ENCODE results near the gene ASTN2.

Gene ASTN2

GRCh38 chr9:117359910-117360309, 54.9 kb downstream of the ASTN2 start:
- no peak for DNase-seq

GRCh38 chr9:117355542-117355941, 59.3 kb downstream of the ASTN2 start:
- no peak for DNase-seq

DNA sequence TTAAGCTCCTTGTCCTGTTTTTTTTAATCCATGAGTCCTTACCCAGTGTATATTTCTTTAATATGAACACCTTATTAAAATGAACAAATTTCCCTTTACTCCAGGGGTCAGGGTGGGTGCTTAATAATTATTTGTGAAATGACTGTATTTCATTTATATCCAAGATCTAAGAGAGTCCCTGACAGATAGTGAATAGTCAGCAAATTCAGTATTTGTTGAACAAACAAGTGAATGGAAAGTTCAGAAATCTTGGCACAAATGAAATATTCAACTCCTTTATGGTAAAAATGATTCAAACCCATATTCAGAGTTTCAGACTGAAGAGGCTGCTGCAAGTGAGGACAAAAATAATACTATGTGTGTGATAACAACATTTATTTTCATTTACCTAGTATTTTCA, 59.9 kb downstream of the ASTN2 start:
- no peak for DNase-seq

GRCh38 chr9:117354244-117354847, 60.5 kb downstream of the ASTN2 start:
- DNase-seq = no peak

DNA sequence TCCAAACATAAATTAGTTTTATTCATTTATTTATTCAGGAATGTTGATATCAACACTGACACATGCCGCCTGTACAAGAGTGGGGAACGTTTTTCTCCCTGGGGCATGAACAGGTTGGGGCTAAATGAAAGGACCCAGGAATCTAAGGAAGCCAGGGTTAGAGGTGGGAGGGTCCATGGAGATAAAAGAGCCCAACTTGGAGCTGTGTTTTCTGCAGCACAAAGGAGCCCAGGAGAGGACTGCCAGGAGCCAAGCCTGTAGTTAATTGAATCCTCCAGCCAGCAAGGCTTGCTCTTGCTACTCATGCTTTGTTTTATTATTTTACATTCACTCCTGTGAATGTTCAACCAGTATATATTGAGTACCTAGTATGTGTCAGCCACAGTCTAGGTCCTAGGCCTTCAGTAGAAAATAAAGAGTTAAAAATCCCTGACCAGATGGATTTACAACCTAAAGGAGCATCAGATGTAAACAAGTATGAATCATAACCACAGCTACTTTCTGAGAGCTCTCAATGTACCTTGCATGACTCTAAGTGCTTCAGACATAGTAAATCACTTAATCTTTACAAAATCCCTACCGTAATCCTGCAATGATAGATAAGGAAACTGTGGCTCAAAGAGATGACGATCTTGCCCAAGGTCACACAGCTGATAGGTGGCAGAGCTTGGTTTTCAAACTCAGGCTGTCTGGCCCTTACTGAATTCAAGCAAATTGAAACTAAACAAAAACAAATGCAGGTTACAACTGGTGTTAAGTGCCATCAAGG, 69.8 kb downstream of the ASTN2 start:
- DNase-seq = no peak

DNA sequence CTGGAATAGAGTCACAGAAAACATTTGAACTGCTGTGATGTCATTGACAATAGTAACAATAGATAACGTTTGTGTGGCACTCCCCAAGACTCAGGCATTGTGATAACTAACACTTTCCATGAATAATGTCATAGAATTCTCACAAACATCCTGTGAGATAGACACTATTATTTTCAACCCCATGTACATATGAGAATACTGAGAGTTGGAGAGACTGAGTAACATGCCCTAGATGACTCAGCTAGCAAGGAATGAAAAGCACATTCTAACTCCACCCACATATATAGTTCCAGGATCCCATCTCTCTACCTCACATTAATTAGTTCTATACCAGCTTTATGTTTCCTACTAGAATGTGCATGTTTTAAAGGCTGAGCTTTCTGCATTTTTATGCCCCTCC, 71.4 kb downstream of the ASTN2 start:
- no peak for DNase-seq

DNA sequence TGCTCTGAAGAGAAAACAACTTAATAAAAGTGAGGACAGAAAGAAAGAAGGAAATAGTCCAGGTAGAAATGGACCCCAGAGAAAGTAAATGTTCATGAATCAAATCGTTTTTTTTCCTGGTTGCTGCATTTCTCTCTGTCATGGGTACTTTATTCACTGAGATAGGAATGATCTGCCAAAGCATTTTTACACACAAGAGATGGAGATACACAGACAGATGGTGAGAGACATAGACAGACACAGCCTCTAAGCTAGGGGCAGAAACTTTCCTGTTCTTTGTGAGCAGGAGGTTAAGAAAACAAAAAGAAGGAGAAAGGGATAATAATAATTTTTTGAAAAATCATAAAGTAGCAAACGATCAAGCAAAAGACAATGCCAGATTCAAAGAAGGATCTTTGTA, 73.7 kb downstream of the ASTN2 start:
- DNase-seq = no peak

DNA sequence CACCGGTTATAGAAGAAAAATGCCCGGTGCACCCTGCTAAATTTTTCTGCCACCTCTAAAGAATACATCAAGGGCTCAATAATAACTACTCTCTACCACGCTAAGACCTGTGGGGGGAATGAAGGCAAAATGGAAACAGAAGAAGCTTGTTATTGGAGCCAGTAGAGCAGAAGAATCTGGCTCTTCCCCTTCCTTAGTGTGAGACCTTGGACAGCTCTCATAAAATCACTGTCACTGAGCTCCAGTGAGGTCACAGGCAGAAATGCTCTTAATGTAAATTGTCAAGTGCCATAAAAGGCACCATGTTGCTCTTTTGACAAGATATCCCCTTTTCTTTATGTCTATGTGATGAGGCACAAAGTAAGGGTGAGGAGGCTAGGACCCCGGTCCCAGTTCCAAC, 74.4 kb downstream of the ASTN2 start:
- DNase-seq = no peak

DNA sequence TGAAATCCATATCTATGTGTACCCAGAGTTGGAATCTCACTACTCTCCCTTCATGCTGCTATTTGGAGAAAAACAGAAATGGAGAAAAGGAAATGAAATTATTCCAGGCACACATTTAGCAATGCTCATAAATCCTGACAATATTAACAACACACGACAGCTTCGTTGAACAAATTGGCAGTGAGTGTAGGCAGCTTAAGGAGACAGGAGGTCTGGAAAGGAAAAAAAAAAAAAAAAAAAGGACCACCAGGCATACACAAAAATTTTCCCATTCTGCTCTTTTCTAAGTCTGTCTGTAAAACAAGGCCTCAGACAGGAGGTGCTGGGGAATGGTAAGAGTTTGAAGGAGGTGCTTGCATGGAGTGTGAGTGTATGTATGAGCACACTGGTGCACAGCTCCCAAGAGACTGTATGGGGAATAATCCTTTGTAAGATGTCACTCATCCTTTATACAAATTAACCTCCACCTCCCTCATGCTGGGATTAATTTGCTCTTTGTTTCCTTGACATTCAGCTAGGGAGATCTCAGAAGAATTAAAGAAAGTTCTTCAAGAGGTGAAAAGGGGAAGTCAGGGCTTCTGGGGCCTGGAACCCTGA, 78.9 kb downstream of the ASTN2 start:
- no peak for DNase-seq

GRCh38 chr9:117334101-117334500, 80.8 kb downstream of the ASTN2 start:
- no peak for DNase-seq

DNA sequence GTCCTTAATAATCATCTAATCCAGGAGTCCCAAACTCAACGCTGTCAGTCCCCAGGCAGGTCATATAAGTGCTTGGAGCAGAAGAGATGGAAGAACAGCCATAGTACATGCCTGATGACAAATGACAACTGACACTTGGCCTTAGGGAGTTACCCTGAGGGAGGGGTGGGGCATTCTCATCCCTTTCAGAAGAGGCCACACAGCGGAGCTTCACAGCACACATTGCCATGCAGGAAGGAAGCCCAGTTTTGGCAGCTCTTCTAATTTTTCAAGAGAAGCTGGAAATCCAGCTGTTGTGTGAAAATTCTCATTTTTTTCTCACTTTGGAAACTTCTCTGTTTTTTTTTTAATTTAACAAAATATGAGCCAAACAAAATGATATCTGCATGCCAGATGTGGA, 89.0 kb downstream of the ASTN2 start:
- no peak for DNase-seq

GRCh38 chr9:117325110-117325731, 89.6 kb downstream of the ASTN2 start:
- no peak for DNase-seq

DNA sequence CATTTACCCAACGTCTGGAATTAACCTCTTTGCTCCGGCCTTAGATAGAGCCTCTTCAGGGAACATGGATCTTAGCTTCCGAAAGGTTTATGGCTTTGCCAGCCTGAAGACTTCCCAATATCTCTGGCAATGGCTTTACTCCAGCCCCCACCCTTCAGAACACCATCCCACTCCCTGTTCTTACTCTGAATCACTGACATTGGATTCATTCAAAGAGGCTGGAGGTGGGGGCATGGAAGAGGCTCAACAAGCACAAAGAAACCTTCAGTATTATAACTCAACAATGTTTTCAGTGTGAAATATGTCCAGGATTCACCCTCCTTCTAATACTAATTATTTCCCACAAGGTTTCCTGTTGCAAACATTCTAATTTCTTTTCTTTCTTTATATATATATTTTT, 91.5 kb downstream of the ASTN2 start:
- no peak for DNase-seq

DNA sequence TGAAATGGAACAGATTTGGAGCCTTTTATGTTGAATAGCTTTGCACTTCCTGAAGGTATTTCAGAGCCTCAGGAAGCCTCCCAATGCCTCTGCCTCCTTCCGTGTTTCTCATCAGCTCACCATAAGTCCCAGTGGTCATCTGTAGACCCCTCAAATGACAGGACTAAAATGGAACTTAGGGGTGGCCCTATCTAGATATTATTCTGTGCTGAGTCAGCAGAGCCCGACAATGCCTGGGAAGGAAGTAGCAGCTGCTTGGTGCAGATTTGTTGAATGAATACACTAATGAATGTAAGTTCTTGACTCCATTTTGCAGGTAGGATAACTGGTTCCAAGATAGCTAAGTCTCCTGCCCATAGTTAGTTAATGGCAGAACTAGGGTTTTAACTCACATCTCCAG, 97.7 kb downstream of the ASTN2 start:
- no peak for DNase-seq

- DNase-seq = no peak
Observed at GRCh38 chr9:117315236-117315635, 99.6 kb downstream of the ASTN2 start.

DNA sequence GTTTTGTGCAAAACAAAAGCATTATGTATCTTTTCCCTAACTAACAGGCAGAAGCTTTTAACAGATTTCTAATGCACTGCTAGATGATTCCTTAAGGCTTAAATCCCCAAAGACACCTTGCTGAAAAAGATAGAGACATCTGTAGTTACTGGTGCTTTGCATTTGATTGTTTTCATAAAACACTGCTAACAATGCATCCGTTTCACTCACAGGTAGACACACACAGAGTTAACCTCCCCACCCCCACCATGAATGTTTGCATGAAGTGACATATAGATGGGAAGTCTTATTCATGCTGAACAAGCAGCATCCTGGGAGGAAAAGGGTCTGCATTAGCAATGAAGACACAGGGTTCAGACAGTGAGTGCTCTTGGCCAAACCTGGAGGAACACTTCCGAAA, 100.9 kb downstream of the ASTN2 start:
- no peak for DNase-seq

- DNase-seq = no peak
Observed at GRCh38 chr9:117307701-117308100, 107.2 kb downstream of the ASTN2 start.

DNA sequence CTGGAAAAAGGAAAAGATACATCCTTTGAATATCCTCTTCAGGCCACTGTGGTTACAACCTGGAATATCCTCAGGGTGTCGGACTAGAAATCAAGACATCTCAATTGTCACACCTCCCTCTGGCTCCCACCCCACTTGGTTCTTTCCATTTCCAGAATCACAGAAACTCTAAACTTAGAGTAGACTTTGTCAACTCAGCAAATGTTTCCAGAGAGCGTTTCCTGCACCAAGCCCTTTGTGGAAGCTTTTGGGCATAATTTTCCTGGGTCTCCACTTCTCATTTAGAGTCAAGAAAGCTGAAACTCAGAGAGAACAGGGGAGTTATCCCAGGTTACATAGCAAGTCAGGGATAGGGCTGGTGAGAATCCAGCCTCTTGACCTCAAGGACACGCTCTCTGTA, 108.8 kb downstream of the ASTN2 start:
- DNase-seq = no peak

DNA sequence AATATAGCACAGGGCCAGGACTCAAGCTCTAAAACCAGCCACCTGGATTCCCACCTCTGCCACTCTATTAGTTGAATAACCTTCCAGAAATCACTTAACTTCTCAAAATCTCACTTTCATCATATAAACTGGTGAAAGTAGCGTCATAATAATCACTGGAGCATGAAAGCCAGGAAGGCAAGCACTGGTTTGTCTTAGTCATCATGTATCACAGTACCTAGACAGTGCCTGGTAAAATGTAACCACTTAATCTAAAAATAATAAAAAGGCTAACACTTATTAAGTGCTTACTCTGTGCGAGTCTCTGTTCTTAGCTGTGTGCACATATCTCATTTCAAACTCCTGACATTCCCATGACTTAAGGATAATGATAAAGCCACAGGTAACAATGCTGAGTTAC, 109.4 kb downstream of the ASTN2 start:
- no peak for DNase-seq

DNA sequence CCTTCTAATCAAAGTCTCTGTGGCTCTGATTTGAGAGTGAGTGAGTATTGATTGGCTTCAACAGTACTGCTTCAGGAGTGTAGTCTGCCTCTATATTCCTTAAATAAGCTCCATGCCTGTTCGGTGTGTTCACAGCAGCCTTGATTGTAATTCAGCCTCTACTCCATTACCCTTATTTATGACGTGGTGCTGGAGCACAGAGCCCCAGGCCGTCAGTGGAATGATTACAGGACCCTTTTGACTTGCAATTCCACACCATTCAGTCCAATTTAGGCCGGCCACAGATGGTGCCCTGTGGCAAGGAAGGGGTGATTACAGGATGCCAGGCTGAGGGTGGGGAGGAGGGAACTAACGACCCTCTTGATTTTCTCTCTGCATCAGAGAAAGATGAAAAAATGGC, 110.3 kb downstream of the ASTN2 start:
- no peak for DNase-seq

DNA sequence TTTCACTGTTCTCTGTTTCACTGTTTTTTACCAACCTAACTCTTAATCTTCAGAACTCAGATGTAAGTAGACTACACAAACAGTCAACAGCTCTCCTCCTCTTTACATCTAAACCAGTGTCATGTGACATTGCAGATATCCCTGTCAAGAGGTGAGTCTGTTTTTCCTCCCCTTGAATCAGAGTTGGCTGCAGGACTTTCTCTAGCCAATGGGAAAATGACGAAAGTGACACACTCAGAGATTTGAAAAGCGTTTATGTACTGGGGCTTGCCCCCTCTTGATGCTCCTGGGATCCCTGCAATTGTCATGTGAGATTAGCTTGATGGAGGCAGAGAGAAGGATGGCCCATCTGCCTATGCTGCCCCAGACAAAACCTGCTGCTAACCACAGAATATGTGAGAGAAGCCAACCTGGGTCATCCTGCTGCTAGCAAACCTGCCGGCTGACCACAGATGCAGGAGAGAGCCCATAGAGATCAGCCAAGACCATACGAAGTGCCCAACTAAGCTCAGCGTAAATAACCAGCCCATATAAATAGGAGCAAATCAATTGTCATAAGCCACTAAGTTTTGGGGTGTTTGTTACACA, 111.1 kb downstream of the ASTN2 start:
- no peak for DNase-seq

DNA sequence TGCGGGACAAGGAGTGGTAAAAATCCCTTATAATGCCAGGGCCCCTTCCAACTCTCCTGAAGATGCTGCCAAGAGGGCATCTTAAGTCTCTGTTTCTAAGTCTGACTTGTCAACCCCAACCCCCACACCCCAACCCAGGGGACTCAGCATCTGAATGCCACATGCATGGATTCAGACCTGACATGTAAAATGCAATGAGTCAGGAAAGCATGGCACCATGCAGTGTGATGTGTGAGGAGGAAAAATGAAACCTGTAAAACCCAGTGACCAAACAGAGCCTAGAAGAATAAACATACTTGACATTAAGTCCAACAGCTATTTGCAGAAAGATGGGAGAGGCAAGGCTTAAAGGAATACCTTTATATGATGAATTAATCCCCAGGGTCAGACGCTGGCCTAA, 112.4 kb downstream of the ASTN2 start:
- no peak for DNase-seq

- DNase-seq = no peak
Observed at GRCh38 chr9:117300371-117301110, 114.3 kb downstream of the ASTN2 start.
